ENCODE measurements around the gene TMX1.

GRCh38 chr14:51294951-51295525, 55.0 kb downstream of the TMX1 start:
- no peak for TF ChIP-seq EZH2 (IDR thresholded peaks at IDR 0.05; ENCODE audit: low read depth)
- no peak for TF ChIP-seq CTCF (conservative IDR thresholded peaks at IDR 0.05)

Data from PC-9 (cell line).